Lower lobe of right lung (tissue), 2 donors: Measurements from ENCODE around the gene BTRC. TPM values are rescaled to one million over a fixed set of nuclear protein-coding genes. Genes with fewer than 3 reads are reported as not detected.

Experiments
- ATAC-seq, 2 donors: fragments of 200-7000 bp; cut with Tn5 transposase; one replicate each; pipeline ENCODE4 v1.9.1; 2020 to 2022; ENCODE audit warnings: mild to moderate bottlenecking in 2 of 2, moderate library complexity in 2 of 2
- DNase-seq: peaks from one replicate; pipeline ENCODE4 v3.0.0-alpha.2; 2020
- H3K27ac ChIP-seq: fragments of 200-600 bp; one replicate; pipeline ENCODE4 v1.8.0; 2022
- H3K27me3 ChIP-seq: fragments of 200-600 bp; one replicate; pipeline ENCODE4 v1.8.0; 2022; ENCODE audit warnings: low read depth
- H3K36me3 ChIP-seq: fragments of 200-600 bp; one replicate; pipeline ENCODE4 v1.8.0; 2022; ENCODE audit warnings: mild to moderate bottlenecking
- H3K4me1 ChIP-seq: fragments of 200-600 bp; one replicate; pipeline ENCODE4 v1.8.0; 2022
- H3K4me3 ChIP-seq: fragments of 200-600 bp; one replicate; pipeline ENCODE4 v1.8.0; 2022; ENCODE audit warnings: mild to moderate bottlenecking
- H3K9me3 ChIP-seq: fragments of 200-600 bp; one replicate; pipeline ENCODE4 v1.8.0; 2022
- intact Hi-C: fragments of 100-400 bp; cut with DNase I; formaldehyde crosslinking; loops from one replicate; pipeline ENCODE4 v1.11.0; 2022
- long read RNA-seq: library from polyadenylated mRNA; unstranded; transcript quantifications from one replicate; pipeline ENCODE4 v2.0.0, GENCODE V29; 2021
- total RNA-seq: library from RNA; stranded (reverse); fragmentation: NEBNext Ultra II Directional; extraction: Animal tissue kit (Norgen Biotek cat#: 25700); gene quantifications from one replicate; pipeline ENCODE4 v1.2.1, GENCODE V29; 2021
- TF ChIP-seq, protein P1 (sequence below): fragments of 200-600 bp; IDR thresholded peaks from one replicate; pipeline ENCODE4 v1.8.0; 2022; ENCODE audit warnings: antibody characterized with exemption, mild to moderate bottlenecking
- donor health status: DM: no; HTN: yes; CAD: no; lungs with severe emphysema.

BTRC gene
- total RNA-seq = 17.3 TPM
- long read RNA-seq, full-length matches to known transcripts = 13 of 21 reads
- long read RNA-seq, partial matches to known transcripts = 3 of 21 reads
- long read RNA-seq, other reads (novel, unspliced or antisense) = 5 of 21 reads

DNA sequence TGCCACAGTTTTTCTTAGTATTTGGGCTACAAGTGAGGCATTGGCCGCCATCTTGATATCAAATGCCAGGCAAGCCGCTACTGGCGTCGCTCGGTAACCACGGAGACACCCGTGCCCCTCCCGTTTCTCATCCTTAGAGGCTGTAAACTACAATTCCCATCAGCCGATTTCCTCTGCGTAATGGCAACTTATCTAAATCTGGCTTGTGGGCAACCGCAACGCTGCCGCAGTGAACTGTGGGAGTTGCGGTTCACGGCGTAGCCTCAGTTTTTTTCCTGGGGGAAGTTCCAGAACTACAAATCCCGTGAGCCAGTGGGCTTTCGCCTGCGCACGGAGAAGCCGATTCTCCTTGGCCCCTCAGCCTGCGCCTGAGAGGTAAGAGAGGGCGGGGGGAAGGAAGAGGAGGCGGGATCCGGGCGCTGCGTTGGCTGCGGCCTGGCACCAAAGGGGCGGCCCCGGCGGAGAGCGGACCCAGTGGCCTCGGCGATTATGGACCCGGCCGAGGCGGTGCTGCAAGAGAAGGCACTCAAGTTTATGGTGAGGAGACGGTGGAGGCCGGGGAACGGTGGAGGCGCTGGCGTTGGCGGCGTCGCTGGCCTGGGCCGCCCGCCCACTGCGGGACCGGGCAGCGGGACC is at the start of gene BTRC:
Gene BTRC (plus strand): TSS at position 474 of the 636 bp plus-strand sequence. CDS start 16 bp downstream, at position 490.
- intact Hi-C loops = no loop called here
- H3K4me1 ChIP-seq = peaks cover 9% of the 10 kb centered on the region
- no peaks in the 10 kb centered on the region for H3K27me3 ChIP-seq
- peak; percentile 97 for DNase-seq
- H3K27ac ChIP-seq = peak within 1 kb of the TSS; percentile 86
- TF ChIP-seq, protein P1, sequence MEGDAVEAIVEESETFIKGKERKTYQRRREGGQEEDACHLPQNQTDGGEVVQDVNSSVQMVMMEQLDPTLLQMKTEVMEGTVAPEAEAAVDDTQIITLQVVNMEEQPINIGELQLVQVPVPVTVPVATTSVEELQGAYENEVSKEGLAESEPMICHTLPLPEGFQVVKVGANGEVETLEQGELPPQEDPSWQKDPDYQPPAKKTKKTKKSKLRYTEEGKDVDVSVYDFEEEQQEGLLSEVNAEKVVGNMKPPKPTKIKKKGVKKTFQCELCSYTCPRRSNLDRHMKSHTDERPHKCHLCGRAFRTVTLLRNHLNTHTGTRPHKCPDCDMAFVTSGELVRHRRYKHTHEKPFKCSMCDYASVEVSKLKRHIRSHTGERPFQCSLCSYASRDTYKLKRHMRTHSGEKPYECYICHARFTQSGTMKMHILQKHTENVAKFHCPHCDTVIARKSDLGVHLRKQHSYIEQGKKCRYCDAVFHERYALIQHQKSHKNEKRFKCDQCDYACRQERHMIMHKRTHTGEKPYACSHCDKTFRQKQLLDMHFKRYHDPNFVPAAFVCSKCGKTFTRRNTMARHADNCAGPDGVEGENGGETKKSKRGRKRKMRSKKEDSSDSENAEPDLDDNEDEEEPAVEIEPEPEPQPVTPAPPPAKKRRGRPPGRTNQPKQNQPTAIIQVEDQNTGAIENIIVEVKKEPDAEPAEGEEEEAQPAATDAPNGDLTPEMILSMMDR = no peak
- H3K4me3 ChIP-seq = peak within 1 kb of the TSS; percentile 97
- no peaks in the 10 kb centered on the region for H3K9me3 ChIP-seq
- peak; percentile 99 for ATAC-seq
- H3K36me3 ChIP-seq = no peaks in the 10 kb centered on the region

DNA sequence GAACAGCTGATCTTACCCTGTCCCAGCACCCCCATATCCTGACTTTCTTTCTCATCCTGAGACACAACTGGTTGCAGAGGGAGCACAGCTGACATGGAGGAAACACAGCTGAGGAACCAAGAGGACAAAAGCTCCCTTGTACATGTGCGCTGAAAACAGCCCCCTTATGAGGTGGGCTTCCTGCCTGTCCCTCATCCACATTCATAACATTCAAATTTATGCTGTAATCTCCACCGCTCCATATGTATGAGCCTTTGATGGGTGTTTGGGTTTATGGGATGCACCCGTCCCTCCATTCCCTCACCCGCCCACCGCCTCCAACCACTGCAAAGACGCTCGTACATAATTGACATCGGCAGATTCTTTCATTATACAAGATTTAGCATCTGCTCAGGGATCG is 49.6 kb upstream of the BTRC start:
- Histone ChIP-seq H3K9me3 (no peaks in the 10 kb centered on the region), H3K27ac (no peak overlapping the region), H3K4me1 (no peaks in the 10 kb centered on the region), H3K36me3 (no peaks in the 10 kb centered on the region), H3K27me3 (peaks cover 26% of the 10 kb centered on the region), H3K4me3 (no peak overlapping the region)
- no peak for DNase-seq
- TF ChIP-seq, protein P1 = no peak
- no peak for ATAC-seq
- intact Hi-C loops = no loop called here

GRCh38 chr10:101305320-101306241 is 48.4 kb upstream of the BTRC start:
- Histone ChIP-seq H3K27me3 (peaks cover 37% of the 10 kb centered on the region), H3K36me3 (no peaks in the 10 kb centered on the region)
- TF ChIP-seq, protein P1 = no peak

GRCh38 chr10:101308051-101308450 is 45.9 kb upstream of the BTRC start:
- H3K27me3 ChIP-seq = peaks cover 57% of the 10 kb centered on the region
- TF ChIP-seq, protein P1 = no peak
- H3K4me1 ChIP-seq = peaks cover 4% of the 10 kb centered on the region
- H3K36me3 ChIP-seq = no peaks in the 10 kb centered on the region
- no peaks in the 10 kb centered on the region for H3K9me3 ChIP-seq
- H3K4me3 ChIP-seq = no peak overlapping the region
- no peak overlapping the region for H3K27ac ChIP-seq
- ATAC-seq (no peak), DNase-seq (no peak)
- intact Hi-C loops = no loop called here

More at GRCh38 chr10:101305320-101306241, 48.4 kb upstream of the BTRC start:
- ATAC-seq (no peak), DNase-seq (no peak)
- Histone ChIP-seq H3K4me1 (peaks cover 4% of the 10 kb centered on the region), H3K27ac (no peak overlapping the region), H3K9me3 (no peaks in the 10 kb centered on the region), H3K4me3 (no peak overlapping the region)
- intact Hi-C loops = no loop called here

- TF ChIP-seq, protein P1 = no peak
- intact Hi-C loops = no loop called here
- Histone ChIP-seq H3K4me3 (no peak overlapping the region), H3K4me1 (peaks cover 4% of the 10 kb centered on the region), H3K27me3 (peaks cover 55% of the 10 kb centered on the region), H3K9me3 (no peaks in the 10 kb centered on the region), H3K36me3 (no peaks in the 10 kb centered on the region), H3K27ac (no peak overlapping the region)
- ATAC-seq (peak in 1 of 2 donors; percentile 32), DNase-seq (no peak)
Measured at GRCh38 chr10:101310529-101311184, 43.3 kb upstream of the BTRC start.
